Measurements from ENCODE around the gene MYO3B. TPM values are rescaled to one million over a fixed set of nuclear protein-coding genes. Genes with fewer than 3 reads are reported as not detected.

The MYO3B gene
- total RNA-seq, 1 experiment from 2014 or later, result 0.63 TPM

- Histone ChIP-seq H3K4ac (ENCODE audit: low read depth, low read length) (no peak overlapping the region), H3K14ac (ENCODE audit: insufficient read depth, low read length) (no peak overlapping the region), H3K4me2 (ENCODE audit: insufficient read depth, insufficient read length, low read length) (no peak overlapping the region), H3K4me1 (ENCODE audit: insufficient read depth, low read length) (peaks cover 2% of the 10 kb centered on the region; the same call in 1 of the 2 replicates), H3T11ph (ENCODE audit: low read length) (no peak overlapping the region), H2AFZ (ENCODE audit: low read length) (no peak overlapping the region), H3K18ac (ENCODE audit: insufficient read length, low read depth, low read length) (no peak overlapping the region), H4K5ac (ENCODE audit: insufficient read length, low read depth, low read length) (no peak overlapping the region), H3K79me1 (ENCODE audit: insufficient read depth, low read depth, low read length, poor library complexity, severe bottlenecking) (no peaks in the 10 kb centered on the region), H2BK120ac (ENCODE audit: low read depth, low read length, poor library complexity, severe bottlenecking) (no peak overlapping the region), H3K9ac (ENCODE audit: extremely low read depth, insufficient read length, low read length) (no peak overlapping the region), H3K27me3 (ENCODE audit: insufficient read depth, low read length) (no peaks in the 10 kb centered on the region), H3K23me2 (ENCODE audit: insufficient read length, low read depth, low read length, poor library complexity, severe bottlenecking) (no peaks in the 10 kb centered on the region), H4K20me1 (ENCODE audit: control insufficient read depth, insufficient read depth, insufficient read length) (no peaks in the 10 kb centered on the region), H4K8ac (replicated peaks; ENCODE audit: insufficient read length, low read depth, low read length) (no peak overlapping the region), H2BK15ac (ENCODE audit: low read depth, low read length) (no peak overlapping the region), H2BK20ac (ENCODE audit: low read depth, low read length, poor library complexity, severe bottlenecking) (no peak overlapping the region), H3K9me3 (ENCODE audit: control insufficient read depth, low read depth, low read length) (no peaks in the 10 kb centered on the region), H2BK5ac (ENCODE audit: insufficient read length, low read length) (no peak overlapping the region), H3K56ac (ENCODE audit: insufficient read length, low read depth, low read length) (no peak overlapping the region), H2AK5ac (ENCODE audit: insufficient read length, low read length) (no peak overlapping the region), H3K27ac (ENCODE audit: insufficient read length, low read depth, low read length) (no peak overlapping the region), H2BK12ac (ENCODE audit: insufficient read length, low read depth, low read length) (no peak overlapping the region), H3K23ac (ENCODE audit: insufficient read length, low read depth, low read length) (no peak overlapping the region), H3K79me2 (ENCODE audit: insufficient read depth, low read length) (no peaks in the 10 kb centered on the region), H4K91ac (ENCODE audit: insufficient read length, low read depth, low read length) (no peak overlapping the region)
- H3K4me1 Mint-ChIP-seq, result peaks cover 10 to 25% of the 10 kb centered on the region in 2 experiments
- no peaks in the 10 kb centered on the region for H3K9me3 Mint-ChIP-seq
- H3K27me3 Mint-ChIP-seq (ENCODE audit: low read depth), result no peaks in the 10 kb centered on the region; the same call in 1 of the 2 replicates
- no peaks in the 10 kb centered on the region for H3K36me3 Mint-ChIP-seq (ENCODE audit: insufficient read depth in 1 of 3, low read depth in 3 of 3)
- WGBS (ENCODE audit: extremely low coverage, insufficient read length, low lambda C conversion rate), result no CpG with 5 or more reads among the region's 4 CpGs
- no peak for DNase-seq
- no peak overlapping the region for H3K4me3 Mint-ChIP-seq
- TF ChIP-seq, protein P1, sequence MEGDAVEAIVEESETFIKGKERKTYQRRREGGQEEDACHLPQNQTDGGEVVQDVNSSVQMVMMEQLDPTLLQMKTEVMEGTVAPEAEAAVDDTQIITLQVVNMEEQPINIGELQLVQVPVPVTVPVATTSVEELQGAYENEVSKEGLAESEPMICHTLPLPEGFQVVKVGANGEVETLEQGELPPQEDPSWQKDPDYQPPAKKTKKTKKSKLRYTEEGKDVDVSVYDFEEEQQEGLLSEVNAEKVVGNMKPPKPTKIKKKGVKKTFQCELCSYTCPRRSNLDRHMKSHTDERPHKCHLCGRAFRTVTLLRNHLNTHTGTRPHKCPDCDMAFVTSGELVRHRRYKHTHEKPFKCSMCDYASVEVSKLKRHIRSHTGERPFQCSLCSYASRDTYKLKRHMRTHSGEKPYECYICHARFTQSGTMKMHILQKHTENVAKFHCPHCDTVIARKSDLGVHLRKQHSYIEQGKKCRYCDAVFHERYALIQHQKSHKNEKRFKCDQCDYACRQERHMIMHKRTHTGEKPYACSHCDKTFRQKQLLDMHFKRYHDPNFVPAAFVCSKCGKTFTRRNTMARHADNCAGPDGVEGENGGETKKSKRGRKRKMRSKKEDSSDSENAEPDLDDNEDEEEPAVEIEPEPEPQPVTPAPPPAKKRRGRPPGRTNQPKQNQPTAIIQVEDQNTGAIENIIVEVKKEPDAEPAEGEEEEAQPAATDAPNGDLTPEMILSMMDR (conservative IDR thresholded peaks at IDR 0.05), result no peak
- no peak overlapping the region for H3K27ac Mint-ChIP-seq
These were observed 49.6 kb downstream of the MYO3B start for GRCh38 chr2:170227507-170227947.

All from H9 (cell line).